Measurements from ENCODE around the gene LY86.

Gene LY86

GRCh38 chr6:6654599-6655575, 66.4 kb downstream of the LY86 start:
- no peak overlapping the region for H2AFZ ChIP-seq (ENCODE audit: low read depth, low read length)
- TF ChIP-seq EZH2phosphoT487 (IDR thresholded peaks at IDR 0.05; ENCODE audit: low read depth): no peak
- no peaks in the 10 kb centered on the region for H3K36me3 ChIP-seq (replicated peaks; ENCODE audit: low read depth, low read length)
- H3K9me3 ChIP-seq (ENCODE audit: insufficient read depth, low read length): no peaks in the 10 kb centered on the region
- H3K79me2 ChIP-seq (ENCODE audit: low read length): no peaks in the 10 kb centered on the region
- no peak overlapping the region for H3K9ac ChIP-seq (ENCODE audit: low read length)
- H3K27me3 ChIP-seq (ENCODE audit: low read depth, low read length): no peaks in the 10 kb centered on the region; the same call in 1 of the 2 replicates
- no peak overlapping the region for H3K4me2 ChIP-seq (ENCODE audit: low read length)
- no peak overlapping the region for H3K27ac ChIP-seq (ENCODE audit: low read length)
- H3K4me3 ChIP-seq (ENCODE audit: low read length): no peak overlapping the region
- no peaks in the 10 kb centered on the region for H4K20me1 ChIP-seq (ENCODE audit: insufficient read depth, low read length)
- peaks cover 9% of the 10 kb centered on the region for H3K4me1 ChIP-seq (ENCODE audit: low read length)

- Histone ChIP-seq H3K9me3 (ENCODE audit: insufficient read depth, low read length) (no peaks in the 10 kb centered on the region), H3K4me1 (ENCODE audit: low read length) (peaks cover 11% of the 10 kb centered on the region), H3K4me3 (ENCODE audit: low read length) (no peak overlapping the region), H3K27ac (ENCODE audit: low read length) (no peak overlapping the region), H3K4me2 (ENCODE audit: low read length) (no peak overlapping the region), H3K36me3 (replicated peaks; ENCODE audit: low read depth, low read length) (no peaks in the 10 kb centered on the region), H3K9ac (ENCODE audit: low read length) (no peak overlapping the region), H3K79me2 (ENCODE audit: low read length) (no peaks in the 10 kb centered on the region), H2AFZ (ENCODE audit: low read depth, low read length) (no peak overlapping the region), H4K20me1 (ENCODE audit: insufficient read depth, low read length) (no peaks in the 10 kb centered on the region), H3K27me3 (ENCODE audit: low read depth, low read length) (no peaks in the 10 kb centered on the region; the same call in 1 of the 2 replicates)
- no peak for TF ChIP-seq CTCF (IDR thresholded peaks at IDR 0.05; ENCODE audit: low read depth, low read length)
- TF ChIP-seq EZH2phosphoT487 (IDR thresholded peaks at IDR 0.05; ENCODE audit: low read depth): no peak
These were observed 67.3 kb downstream of the LY86 start for GRCh38 chr6:6655805-6656251.

GRCh38 chr6:6656287-6656686, 67.8 kb downstream of the LY86 start:
- Histone ChIP-seq H3K36me3 (replicated peaks; ENCODE audit: low read depth, low read length) (no peaks in the 10 kb centered on the region), H2AFZ (ENCODE audit: low read depth, low read length) (no peak overlapping the region), H3K4me2 (ENCODE audit: low read length) (no peak overlapping the region), H3K79me2 (ENCODE audit: low read length) (no peaks in the 10 kb centered on the region), H3K9me3 (ENCODE audit: insufficient read depth, low read length) (no peaks in the 10 kb centered on the region), H3K27me3 (ENCODE audit: low read depth, low read length) (no peaks in the 10 kb centered on the region; the same call in 1 of the 2 replicates), H3K27ac (ENCODE audit: low read length) (no peak overlapping the region), H3K4me1 (ENCODE audit: low read length) (peaks cover 11% of the 10 kb centered on the region), H3K4me3 (ENCODE audit: low read length) (no peak overlapping the region), H4K20me1 (ENCODE audit: insufficient read depth, low read length) (no peaks in the 10 kb centered on the region), H3K9ac (ENCODE audit: low read length) (no peak overlapping the region)
- TF ChIP-seq EZH2phosphoT487 (IDR thresholded peaks at IDR 0.05; ENCODE audit: low read depth): no peak
- TF ChIP-seq CTCF (IDR thresholded peaks at IDR 0.05; ENCODE audit: low read depth, low read length): no peak

GRCh38 chr6:6657085-6657819, 68.7 kb downstream of the LY86 start:
- H3K4me3 ChIP-seq (ENCODE audit: low read length): no peak overlapping the region
- no peaks in the 10 kb centered on the region; the same call in 1 of the 2 replicates for H3K27me3 ChIP-seq (ENCODE audit: low read depth, low read length)
- no peak overlapping the region for H3K27ac ChIP-seq (ENCODE audit: low read length)
- no peaks in the 10 kb centered on the region for H3K79me2 ChIP-seq (ENCODE audit: low read length)
- no peaks in the 10 kb centered on the region for H3K36me3 ChIP-seq (replicated peaks; ENCODE audit: low read depth, low read length)
- TF ChIP-seq EZH2phosphoT487 (IDR thresholded peaks at IDR 0.05; ENCODE audit: low read depth) (no peak), CTCF (IDR thresholded peaks at IDR 0.05; ENCODE audit: low read depth, low read length) (no peak)
- peaks cover 11% of the 10 kb centered on the region for H3K4me1 ChIP-seq (ENCODE audit: low read length)
- no peaks in the 10 kb centered on the region for H3K9me3 ChIP-seq (ENCODE audit: insufficient read depth, low read length)
- H2AFZ ChIP-seq (ENCODE audit: low read depth, low read length): no peak overlapping the region
- H4K20me1 ChIP-seq (ENCODE audit: insufficient read depth, low read length): no peaks in the 10 kb centered on the region
- no peak overlapping the region for H3K9ac ChIP-seq (ENCODE audit: low read length)
- no peak overlapping the region for H3K4me2 ChIP-seq (ENCODE audit: low read length)
